GM20000 (cell line): Measurements from ENCODE around the gene KRTCAP2.
A peak's percentile ranks its signal among the peaks of the same experiment; 100 is the strongest.
"Not testable (repeated sequence)": the region's sequence is repeated elsewhere in the genome, so short reads cannot be mapped to it uniquely, and the experiment has no call there.

ENCODE experiments used
- DNase-seq: peaks from one replicate; pipeline ENCODE4 v3.0.0; 2012; ENCODE audit warnings: low spot score
- CTCF ChIP-seq: IDR thresholded peaks from 2 replicates; pipeline ENCODE4 v1.5.1; 2012; ENCODE audit warnings: mild to moderate bottlenecking, control low read depth; ENCODE audit errors: extremely low read depth, missing control alignments

KRTCAP2 gene

DNA sequence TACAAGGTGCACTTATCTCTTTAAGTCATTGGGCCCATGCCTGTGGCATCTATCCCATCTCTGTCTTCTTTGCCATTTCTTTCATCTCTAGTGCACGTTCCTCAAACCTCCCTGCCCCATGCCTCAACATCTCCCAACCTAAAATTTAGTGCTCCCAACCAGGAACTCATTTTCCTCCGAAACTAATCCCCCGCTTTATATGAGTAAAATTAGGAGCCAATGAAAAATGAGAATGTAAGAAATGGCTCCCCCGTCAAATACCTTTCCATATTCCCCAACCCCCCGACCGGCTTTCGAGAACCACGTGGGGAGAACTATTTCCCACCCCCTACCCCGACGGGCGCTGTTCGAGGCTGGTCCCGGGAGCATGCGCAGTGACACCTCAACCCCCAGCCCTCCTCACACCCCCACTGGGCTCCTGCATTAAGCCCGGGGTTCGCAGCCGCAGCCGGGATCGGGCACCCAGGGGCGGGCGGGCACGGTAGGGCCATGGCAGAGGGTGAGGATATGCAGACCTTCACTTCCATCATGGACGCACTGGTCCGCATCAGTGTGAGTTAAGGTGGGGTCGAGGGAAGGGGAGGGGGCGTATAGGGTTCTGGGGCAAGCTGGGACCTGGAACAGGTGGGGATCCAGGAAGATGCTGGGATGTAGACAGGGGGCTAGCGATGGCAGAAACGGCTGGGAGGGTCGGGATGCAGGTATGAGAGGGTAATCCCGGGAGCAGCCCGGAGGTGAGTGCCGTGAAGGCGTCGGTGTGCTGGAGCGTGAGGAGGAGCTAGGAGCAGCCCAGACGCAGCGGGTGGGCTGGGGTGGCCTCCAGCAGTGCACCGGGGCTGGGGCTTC is 597 bp upstream of the KRTCAP2 start, which contains the start of gene TRIM46:
TSS of gene TRIM46 (plus strand) at position 372 of the 846 bp plus-strand sequence. CDS start at position 490, 118 bp downstream.
- peak; percentile 81 for DNase-seq
- TF ChIP-seq CTCF, result no peak

- DNase-seq, result peak; percentile 7
- TF ChIP-seq CTCF, result no peak
Observed at GRCh38 chr1:155171836-155172731, 1.0 kb downstream of the KRTCAP2 start.

GRCh38 chr1:155170806-155171205 is 2.3 kb downstream of the KRTCAP2 start:
- TF ChIP-seq CTCF, result no peak
- DNase-seq, result no peak

GRCh38 chr1:155170101-155170785 is 2.9 kb downstream of the KRTCAP2 start:
- no peak for DNase-seq
- no peak for TF ChIP-seq CTCF

DNA sequence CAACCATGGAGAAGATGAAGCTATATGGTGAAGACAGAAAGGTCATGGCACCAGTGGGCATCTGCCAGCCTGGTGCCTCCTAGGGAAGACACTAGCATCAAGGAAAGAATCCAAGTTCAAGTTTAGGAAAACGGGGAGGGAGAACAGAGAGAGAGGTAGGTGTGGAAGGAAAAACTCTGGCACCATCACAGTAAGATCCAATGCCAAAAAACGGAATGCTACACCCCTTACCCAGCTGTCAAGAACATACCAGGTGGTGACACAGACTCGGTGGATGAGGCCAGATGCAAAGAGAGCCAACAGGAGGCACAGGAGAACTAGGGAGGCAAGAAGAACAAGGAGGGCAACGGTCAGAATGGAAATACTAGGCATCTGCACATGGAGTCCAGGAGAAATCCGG is 3.6 kb downstream of the KRTCAP2 start:
- DNase-seq, result no peak
- no peak for TF ChIP-seq CTCF

DNA sequence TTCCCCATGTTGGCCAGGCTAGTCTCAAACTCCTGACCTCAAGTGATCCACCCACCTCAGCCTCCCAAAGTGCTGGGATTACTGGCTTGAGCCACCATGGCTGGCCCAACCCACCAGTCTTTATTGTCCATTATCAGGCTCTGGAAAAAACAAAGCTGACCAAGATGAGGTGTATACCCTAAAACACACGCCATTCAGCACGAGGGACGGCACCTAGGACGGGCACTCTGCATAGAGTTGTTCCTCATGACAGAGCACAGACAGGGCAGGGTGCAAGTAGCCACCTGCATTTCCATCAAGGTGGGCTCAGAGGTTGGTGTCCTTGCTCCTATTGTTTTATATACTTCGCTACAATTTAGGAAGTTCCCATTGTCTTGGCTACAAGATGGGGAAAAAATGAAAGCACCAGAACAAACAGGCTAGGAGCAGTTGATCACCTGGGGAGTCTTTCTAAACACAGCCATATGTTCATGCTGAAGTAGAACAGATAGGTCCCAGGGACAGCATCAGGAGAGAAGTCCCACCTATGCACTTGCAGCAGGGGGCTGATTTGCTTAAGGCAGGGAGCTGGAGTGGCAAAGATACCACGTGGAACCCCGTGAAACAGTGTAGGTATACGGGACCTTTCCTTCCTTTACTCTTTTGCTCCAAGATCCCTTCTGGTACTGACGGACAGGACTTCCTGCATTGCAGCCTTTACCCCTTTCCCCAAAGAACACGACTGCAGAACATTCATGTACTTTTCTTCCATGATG is 4.5 kb downstream of the KRTCAP2 start:
- no peak for TF ChIP-seq CTCF
- DNase-seq, result peak; percentile 2

DNA sequence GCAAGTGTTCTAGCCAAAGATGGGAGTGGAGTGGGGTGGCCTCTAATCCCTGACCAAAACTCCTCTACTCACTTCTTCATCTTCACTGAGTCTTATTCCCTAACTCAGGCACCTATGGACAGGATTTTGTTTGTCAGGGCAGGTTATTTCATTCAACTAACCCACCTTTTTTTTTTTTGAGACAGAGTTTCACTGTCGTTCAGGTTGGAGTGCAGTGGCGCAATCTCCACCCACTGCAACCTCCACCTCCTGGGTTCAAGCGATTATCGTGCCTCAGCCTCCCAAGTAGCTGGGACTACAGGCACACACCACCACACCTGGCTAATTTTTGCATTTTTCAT is 5.0 kb downstream of the KRTCAP2 start:
- DNase-seq, result not testable (repeated sequence)
